GM12872 (cell line): ENCODE results near the gene FEM1C.

Source experiments
- TF ChIP-seq, protein P1 (sequence below): IDR thresholded peaks from 3 replicates; pipeline ENCODE4 v1.5.1; 2011; ENCODE audit warnings: low read depth, mild to moderate bottlenecking, low read length, moderate library complexity; ENCODE audit not compliant: insufficient read depth

The FEM1C gene

DNA sequence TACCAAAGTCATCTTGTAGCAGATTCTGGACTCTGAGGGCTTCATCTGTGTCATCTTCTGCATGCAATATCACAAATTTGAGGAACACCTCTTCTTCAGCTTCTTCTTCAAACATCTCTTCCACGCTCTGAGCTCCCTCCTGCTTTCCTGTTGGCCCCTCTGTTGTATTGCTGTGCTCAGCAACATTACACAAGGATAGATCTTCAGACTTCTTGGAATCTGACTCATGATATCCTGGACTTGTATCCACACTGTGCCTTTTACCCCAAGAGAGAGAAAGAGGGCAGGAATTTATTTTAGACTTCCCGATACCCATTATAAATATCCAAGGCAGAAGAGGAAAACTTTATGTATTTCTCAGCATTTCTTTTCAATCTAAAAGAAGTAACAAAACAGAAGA, 36.4 kb upstream of the FEM1C start:
- TF ChIP-seq, protein P1, sequence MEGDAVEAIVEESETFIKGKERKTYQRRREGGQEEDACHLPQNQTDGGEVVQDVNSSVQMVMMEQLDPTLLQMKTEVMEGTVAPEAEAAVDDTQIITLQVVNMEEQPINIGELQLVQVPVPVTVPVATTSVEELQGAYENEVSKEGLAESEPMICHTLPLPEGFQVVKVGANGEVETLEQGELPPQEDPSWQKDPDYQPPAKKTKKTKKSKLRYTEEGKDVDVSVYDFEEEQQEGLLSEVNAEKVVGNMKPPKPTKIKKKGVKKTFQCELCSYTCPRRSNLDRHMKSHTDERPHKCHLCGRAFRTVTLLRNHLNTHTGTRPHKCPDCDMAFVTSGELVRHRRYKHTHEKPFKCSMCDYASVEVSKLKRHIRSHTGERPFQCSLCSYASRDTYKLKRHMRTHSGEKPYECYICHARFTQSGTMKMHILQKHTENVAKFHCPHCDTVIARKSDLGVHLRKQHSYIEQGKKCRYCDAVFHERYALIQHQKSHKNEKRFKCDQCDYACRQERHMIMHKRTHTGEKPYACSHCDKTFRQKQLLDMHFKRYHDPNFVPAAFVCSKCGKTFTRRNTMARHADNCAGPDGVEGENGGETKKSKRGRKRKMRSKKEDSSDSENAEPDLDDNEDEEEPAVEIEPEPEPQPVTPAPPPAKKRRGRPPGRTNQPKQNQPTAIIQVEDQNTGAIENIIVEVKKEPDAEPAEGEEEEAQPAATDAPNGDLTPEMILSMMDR = no peak

DNA sequence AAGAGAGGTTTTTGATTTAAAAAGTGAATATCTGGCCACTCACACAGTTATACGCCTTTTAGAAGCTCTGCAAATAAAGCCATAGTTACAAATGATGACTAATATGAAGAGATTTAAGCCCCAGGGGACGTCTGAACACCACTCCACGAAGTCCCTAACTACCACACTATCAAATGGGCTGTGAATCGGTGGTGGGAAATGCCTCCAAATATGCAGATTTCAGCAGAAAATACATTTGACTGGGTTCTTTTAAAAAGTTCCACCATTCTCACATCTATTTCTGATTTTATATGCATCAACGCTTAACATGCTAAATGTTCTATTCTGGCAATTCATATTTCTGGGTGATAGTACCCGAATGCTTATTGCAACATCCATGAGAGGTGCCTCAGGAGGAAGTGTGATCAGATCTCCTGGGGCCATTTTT, 35.2 kb upstream of the FEM1C start:
- TF ChIP-seq, protein P1 = no peak

DNA sequence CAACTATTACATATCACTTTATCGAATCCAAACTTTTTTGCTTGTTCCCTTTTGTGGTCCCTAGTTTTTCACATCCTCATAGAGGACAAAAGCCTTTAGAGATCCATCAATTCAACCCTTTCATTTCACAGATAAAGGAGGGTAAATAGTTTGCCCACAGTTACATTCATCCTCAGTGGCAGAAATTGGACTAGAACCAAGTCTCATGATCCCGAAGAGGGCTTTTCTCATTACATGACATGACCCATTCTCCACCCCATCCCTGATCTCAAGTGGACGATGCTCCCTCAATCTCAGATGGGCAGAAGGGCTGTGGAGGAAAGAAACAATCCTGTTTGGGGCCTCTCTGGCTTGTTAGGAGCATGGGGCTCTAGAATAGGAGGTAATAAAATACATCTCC, 34.6 kb upstream of the FEM1C start:
- TF ChIP-seq, protein P1 = no peak

DNA sequence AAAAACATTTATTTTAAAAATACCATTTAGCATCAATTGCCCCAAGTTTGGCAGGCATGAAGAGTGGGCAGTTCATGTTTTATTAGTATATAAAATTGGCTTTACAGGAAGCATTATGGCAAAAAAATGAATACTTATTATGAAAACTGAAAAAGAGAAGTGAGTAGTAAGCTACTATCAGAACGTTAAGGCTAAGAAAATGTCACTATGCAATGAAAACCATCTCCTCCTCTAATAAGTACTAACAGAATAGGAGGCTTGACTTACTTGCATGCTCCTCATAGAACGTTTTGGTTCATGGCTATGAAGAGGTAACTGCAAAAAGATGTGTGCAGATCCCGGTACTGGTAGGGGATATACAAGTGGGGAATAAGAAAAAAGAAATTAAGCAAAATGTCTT, 34.1 kb upstream of the FEM1C start:
- TF ChIP-seq, protein P1 = no peak

DNA sequence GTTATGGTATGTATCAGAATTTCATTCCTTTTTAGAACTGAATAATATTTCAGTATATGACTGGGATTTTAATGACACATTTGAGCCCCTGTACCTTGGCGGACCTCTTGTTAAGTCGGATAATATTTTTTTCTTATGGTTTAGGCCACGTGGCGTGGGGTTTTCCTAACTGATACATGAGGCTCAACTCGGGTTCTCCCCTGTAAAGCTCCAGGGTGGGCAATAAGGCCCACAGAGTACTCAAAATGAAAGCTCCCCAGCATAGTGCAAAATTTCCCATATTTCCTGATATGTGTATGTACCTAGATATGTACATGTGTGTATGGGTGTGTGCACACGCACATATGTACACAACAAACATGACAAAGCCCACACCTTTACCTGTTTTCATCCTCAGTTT, 33.2 kb upstream of the FEM1C start:
- TF ChIP-seq, protein P1 = no peak

DNA sequence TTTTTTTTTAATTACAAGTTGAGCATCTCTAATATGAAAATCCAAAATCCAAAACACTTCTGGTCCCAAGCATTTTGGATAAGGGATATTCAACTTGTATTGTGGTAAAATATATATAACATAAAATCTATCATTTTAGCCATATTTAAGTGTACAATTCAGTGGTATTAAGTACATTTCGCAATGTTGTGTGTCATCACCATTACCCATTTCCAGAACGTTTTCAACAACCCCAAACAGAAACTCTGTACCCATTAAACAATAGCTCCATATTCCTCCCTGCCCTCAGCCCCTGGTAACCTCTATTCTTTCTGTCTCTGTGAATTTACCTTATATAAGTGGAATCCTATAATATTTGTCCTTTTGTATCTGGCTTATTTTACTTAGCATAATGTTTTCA, 32.8 kb upstream of the FEM1C start:
- TF ChIP-seq, protein P1 = no peak

DNA sequence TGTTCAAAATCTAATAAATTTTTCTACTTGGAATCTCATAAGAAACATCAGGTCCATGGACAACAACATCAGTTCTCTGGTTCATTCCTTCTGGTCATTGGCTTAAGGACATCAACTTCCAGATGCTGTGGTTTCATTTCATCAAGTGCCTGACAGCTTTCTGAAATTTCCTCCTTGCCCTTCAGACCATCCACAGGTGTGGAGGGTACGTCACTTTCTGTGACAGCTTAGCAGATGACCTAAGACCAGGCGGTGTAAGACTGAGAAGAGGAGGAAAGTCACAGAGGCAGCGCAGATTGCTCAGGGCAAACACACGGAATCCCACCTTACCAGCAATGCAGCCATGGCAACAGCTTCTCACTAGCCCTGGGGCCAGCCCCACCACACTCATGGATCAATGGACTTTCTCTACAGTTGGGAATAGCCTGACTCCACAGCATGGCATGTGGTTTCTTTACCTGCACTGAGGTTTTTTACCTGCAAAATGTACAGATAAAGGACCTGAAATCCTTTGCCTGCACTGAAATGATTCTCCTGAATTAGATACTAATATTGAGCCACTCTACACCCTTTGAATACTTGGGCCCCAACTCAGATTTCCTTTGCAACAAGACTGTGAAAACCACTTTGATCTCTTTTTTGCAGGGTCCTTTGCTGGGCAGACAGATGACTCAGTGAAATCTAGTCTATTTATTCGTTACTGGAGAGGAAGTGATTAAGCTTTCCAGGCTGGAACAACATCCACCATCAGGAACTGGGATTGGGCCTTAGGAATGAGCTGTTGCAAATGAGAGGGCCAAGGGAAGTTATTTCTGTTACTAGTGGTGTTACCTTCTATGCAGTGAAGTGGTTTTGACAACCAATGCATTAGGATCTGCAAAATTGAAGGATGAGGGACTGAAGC, 30.8 kb upstream of the FEM1C start:
- TF ChIP-seq, protein P1 = no peak
